ENCODE measurements around the gene PEF1.
A peak's percentile ranks its signal among the peaks of the same experiment; 100 is the strongest.
"Not testable (repeated sequence)": the region's sequence is repeated elsewhere in the genome, so short reads cannot be mapped to it uniquely, and the experiment has no call there.

The PEF1 gene

DNA sequence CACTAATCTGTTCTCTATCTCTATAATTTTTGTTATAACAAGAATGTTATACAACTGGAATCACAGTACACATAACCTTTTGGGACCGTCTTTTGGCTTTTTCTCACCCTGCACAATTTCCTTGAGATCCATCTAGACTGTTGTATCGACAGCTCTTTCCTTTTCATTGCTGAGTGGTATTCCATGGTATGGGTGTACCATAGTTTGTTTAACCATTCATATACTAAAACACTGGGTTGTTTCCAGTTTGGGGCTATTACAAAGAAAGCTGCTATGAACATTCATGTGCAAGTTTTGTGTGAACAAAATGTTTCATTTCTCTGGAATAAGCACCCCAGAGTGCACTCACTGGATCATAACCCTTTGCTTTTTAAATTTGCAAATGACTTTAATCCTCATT lies 42.6 kb downstream of the PEF1 start:
- DNase-seq = no peak

DNA sequence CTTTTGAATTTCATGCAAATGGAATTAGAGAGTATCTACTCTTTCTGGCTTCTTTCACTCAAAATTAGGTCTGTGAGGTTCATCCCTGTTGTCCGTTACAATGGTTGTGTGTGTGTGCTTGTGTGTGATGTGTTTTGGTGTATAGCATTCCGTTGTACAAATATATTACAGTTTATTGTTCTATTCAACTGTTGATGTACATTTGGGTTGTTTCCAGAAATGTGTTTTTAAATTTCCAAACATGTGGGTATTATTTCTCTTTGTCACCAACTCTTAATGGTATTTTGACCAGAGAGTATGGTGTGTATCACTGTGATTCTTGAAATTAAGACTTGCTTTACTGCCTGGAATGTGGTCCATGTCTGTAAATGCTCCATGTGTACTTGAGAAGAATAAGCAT lies 44.0 kb downstream of the PEF1 start:
- DNase-seq = no peak

DNA sequence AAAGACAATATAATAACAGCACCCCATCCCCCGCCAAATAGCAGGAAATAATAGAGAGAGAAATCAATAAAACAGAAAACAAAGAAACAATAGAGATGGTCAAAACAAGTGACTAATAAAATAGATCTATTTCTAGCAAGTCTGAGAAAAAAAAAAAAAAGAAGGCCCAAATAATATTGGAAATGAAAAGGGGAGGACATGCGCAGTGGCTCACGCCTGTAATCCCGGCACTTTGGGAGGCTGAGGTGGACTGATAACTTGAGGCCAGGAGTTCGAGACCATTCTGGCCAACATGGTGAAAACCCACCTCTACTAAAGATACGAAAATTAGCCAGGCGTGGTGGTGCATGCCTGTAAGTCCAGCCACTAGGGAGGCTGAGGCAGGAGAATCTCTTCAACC lies 45.7 kb downstream of the PEF1 start:
- no peak for DNase-seq

DNA sequence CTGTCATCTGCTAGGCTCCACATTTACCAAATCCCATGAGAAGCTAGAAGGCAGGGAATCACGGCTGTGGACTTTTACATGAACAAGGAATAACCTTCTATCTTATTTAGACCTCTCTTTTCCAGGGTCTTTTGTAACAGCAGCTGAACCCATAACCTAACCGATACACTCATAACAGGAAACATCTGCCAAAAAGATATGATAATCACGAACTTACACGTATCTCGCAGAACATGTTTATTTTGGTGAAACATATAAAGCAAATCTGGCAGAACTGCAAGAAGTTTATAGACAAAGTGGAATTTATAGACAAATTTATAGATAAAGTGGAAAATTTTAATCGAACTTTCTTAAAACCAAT lies 48.0 kb downstream of the PEF1 start:
- DNase-seq = peak in 1 of 2 donors; percentile 80

DNA sequence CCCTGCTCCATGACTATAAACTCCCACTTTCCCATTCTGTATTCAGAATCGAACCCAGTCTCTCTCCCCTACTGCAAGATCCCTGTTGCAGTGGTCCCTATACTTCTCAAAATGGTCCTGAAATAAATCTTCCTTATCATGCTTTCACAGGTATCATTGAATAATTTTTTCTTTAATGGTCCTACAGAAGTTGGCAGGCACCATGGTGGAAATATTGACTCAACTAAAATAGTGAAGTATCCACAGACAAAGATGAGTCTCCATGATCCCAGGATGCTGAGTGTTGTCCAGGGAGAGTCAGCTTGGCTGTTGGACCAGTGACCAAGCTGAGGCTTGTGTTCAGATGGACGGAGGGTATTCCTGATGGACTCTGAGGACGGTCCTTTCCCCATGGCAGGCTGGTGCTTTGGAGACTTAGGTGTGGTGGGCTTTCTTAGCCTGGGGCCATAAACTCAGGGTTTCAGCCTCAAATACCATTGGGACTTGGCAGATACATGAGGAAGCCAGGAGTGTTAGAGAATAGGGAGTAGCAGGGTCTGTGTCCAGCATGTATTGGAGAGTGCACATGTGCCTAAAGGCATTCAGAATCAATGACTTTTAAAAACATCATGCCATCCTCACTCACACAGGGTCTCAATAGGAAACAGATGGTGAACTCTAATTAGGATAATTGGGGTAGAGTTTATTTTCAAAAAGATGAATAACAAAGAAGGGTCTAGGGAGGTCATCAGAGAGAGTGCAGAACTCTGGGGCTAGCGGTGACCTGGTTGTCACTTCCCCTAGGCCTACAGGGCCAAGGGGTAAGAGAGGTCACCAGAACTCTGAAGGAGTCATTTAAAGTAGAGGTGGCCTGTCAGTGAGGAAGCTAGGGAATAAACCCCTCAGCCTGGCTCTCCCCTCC lies 48.6 kb downstream of the PEF1 start:
- no peak for DNase-seq

DNA sequence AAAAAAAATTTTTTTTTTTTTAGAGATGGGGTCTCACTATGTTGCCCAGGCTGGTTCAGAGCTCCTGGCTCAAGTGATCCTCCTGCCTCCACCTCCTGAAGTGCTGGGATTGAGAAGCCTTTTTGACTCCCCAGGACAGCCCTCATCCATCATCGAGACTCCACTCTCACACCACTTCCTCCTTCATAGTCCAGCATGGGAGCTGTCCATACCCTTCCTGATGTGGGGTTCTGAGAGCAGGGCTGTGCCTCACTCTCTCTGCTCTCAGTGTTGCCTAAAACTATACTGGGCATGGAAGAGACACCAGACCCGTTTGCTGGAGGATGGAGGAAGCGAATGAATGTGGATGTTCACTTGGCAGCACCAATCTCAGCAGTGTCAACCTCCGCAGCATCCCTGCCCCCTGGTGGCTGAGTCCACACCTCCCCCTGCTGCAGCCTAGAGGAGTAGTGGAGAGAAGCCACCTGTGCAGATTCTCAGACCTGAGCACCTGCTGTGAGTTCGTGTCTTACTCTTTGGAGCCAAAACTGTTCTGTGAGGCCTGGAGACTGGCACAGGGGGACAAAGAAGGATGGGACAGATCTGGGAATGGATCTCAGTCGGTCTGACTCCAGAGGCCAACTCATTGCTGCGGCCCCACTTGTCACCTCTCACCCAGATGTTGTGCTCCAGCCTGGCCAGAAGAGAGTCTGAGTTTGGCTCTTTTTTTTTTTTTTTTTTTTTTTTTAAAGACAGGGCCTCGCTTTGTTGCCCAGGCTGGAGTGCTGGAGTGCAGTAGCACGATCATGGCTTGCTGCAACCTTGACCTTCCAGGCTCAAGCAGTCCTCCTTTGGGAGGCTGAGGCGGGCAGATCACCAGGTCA lies 50.7 kb downstream of the PEF1 start:
- peak; percentile 33 to 46 for DNase-seq

DNA sequence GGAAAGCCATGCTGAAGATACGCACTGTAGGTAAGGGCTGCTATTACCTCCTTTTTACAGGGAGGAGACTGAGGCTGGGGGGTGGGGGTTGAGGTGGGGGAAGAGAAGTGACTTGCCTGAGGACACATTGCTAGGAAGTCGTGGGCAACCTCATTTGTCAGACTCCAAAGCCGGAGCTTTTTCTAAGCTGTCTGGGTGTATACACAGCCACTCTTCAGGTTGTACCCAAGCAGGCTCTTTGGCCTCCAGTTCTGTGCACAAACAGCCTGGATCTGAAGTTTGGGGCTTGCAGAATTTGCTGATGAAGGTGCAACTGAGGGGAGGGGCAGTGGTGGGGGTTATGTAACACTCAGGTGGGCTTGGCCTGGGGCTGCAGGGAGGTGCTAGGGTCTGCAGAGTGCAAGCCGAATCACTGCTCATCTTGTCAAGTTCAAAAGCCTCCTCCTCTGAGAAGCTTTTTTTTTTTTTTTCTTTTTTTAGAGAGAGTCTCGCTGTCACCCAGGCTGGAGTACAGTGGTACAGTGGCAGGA lies 51.5 kb downstream of the PEF1 start:
- no peak for DNase-seq

DNA sequence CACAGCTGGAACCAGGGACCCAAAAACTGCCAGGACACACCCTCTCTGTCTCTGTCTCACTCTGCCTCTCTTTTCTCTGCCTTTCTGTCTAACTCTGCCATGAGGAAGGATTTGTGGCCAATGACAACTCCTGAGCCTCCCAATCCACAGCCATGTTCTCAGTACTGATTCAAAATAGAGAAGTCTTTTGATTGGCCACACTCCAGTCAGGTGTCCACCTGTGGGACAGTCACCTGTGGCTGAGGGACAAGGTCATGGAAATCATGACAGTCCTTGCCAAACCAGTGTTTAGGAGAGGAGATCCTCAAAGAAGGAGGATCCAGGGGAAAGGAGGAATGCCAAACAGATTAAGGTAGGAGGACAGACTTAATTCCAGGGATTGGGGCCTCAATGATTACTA lies 52.5 kb downstream of the PEF1 start:
- DNase-seq = no peak

DNA sequence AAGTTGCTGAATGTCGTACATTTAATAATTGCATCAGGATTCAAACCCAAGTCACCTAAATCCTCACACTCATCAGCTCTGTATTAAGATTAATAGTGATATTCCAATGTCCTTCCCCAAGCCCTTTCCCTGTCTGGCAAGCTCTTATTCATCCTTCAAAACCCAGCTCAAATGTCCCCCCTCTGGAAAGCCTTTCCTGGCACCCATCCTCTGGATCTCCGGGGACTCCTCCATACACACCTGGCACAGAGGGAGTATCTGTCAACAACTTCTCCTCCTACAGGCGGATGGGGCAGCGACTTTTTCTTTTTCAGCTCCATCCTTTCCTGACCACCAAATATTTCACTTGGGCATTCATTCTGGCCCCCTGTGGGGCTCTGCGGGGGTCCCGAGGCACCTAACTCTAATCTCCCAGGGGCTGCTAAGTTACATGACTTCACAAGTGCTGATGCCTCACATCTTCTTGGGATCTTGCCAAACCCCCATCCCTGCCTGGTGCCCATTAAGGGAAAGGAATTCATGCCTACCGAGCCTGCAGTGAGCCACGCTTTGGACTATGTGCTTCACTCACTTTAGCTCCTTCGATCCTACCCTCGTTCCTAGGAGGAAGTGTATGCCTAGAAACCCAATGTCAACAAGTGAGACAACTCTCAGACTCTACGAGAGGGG lies 53.1 kb downstream of the PEF1 start:
- DNase-seq = no peak

DNA sequence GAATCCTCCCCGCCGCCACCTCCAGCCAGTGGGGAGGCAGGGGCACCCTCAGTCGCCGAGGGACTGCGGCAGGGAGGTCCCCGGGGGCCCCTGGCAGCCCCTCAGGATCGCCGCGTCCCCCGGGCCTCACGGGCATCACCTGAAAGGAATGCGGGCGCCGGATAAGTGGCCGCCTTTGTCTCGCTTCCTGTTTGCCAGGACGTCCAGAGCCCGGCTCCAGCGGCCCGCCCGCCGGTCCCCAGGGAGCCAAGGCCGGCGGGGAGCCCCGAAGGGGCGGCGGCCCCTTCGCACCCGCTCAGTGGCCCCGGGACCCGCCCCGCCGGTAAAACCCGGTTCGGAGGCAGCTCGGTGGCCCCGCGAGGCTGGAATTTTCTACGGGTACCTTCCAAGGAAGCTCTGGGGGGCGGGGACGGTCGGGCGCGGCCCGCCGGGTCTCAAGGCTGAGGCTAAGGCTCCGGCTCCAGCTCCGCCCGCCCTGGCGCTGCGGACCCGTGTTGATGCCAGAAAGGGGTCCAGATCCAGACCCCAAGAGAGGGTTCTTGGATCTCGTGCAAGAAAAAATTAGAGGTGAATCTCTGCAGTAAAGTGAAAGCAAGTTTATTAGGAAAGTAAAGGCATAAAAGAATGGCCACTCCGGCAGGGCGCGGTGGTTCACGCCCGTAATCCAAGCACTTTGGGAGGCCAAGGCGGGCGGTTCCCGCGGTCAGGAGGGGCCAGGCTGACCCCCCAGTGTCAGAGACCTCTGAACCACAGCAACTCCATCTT lies 55.7 kb downstream of the PEF1 start:
- DNase-seq = no peak

DNA sequence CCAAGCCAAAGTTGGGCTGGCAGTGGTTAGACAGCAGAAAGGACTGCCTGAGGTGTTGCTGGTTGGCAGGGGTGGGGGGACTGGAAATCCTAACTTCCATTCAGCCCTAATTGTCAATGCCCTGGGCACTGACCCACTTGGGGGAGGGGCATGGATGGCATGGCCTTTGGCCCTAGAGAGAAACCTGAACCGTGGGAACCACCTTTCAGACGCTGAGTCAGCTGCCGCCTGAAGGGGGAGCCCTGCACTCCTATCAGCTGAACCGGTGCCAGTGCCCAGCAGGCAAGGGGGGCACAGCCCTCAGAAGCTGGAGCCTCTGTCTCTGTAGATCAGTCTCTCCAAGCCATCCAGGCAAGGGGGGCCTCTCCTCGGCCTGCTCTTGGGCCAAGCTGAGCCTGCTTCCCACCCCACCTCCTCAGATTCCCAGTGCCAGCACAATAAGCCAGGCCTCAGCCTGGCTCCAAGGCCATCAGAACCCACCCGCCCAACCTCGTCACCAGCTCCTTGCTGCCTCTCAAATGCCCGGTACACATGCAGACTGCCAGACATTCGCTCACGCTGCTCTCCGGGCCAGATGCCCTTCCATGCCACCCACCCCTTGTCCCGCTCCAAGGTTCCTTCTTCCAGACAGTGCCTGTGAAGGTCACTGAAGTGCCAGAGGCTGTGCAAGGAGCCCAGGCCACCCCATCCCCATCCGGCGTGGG lies 56.8 kb downstream of the PEF1 start:
- DNase-seq = peak in 1 of 2 donors; percentile 19

DNA sequence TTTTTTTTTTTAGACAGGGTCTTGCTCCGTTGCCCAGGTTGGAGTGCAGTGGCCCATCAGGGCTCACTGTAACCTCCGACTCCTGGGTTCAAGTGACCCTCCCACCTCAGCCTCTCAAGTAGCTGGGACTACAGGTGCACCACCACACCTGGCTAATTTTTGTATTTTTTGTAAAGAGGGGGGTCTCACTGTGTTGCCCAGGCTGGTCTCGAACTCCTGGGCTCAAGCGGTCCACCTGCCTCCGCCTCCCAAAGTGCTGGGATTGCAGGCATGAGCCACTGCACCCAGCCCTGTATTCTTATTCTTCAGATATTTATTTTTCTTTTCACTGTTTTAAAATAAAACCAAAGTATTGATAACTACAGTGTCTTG lies 57.4 kb downstream of the PEF1 start:
- not testable (repeated sequence) for DNase-seq

DNA sequence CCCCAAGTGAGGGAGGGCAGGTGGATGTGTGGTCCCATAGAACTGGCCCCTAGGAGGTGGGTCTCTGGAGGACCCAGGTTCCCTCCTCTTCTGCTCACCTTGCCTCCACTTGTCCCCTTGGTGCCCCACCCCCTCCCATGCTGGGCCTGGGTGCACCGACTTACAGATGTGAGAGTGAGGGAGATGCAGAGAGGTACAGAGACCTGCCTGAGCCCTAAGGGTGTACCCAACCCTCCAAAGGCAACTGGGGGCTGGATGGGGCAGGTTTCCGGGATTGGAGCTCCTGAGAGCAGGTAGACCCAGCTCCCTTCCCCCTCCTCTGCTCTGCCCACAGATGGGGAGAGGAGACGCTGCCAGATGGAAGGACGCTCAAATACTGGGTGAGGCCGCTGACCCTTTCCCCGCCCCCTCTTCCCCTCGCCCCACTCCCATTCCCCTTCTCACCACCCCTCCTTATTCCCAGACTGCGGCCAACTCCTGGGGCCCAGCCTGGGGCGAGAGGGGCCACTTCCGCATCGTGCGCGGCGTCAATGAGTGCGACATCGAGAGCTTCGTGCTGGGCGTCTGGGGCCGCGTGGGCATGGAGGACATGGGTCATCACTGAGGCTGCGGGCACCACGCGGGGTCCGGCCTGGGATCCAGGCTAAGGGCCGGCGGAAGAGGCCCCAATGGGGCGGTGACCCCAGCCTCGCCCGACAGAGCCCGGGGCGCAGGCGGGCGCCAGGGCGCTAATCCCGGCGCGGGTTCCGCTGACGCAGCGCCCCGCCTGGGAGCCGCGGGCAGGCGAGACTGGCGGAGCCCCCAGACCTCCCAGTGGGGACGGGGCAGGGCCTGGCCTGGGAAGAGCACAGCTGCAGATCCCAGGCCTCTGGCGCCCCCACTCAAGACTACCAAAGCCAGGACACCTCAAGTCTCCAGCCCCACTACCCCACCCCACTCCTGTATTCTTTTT lies 58.0 kb downstream of the PEF1 start:
- no peak for DNase-seq

DNA sequence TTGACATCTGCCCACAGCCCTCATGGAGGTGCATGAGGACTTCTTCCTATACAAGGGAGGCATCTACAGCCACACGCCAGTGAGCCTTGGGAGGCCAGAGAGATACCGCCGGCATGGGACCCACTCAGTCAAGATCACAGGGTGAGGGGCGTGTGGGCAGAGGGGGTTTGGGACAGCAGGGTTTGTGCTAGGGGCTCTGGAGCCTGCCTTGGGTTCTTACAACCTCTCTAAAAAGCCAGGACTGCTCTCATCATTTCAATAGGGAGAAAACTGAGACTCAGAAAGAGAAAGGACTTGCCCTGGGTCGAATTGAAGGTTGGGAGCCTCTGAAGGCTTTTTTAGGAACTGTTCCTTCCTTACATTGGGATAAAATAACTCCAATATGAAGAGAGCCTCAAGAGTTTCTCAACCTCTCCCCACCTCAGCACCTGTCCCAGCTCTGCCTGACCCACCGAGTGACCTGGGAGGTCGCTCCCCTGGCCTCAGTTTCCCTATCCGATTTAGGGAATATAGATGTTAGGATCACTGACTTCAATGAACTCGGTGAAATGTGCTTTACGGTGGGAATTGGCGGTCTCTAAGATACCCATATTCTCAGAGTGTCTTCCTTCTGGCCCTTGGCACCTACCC lies 58.8 kb downstream of the PEF1 start:
- DNase-seq = no peak

DNA sequence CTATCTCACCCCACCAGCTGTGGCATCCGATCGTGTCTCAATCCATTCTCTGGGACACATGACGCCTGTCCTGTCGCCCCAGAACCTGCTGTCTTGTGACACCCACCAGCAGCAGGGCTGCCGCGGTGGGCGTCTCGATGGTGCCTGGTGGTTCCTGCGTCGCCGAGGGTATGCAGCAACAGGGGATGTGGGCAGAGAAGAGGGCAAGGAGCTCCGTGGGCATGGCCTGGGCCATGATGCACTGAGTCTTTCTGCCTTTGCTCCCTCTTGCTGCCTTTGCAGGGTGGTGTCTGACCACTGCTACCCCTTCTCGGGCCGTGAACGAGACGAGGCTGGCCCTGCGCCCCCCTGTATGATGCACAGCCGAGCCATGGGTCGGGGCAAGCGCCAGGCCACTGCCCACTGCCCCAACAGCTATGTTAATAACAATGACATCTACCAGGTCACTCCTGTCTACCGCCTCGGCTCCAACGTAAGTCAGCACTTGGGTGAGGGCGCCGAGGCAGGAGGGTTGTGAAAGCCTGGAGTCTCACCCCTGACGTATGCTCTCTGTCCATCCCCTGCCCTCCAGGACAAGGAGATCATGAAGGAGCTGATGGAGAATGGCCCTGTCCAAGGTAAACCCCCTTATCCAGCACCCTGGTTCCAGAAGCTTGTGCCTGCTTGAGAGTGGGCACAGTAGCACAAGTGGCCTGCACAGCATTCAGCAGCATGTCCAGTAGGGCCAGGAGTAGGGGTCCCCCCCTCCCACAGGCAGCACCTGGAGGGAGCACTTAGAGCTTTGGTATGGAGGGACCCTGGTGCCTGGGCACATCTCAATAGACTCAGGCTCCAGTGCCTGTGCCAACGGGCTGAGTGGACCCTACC lies 59.6 kb downstream of the PEF1 start:
- DNase-seq = no peak

DNA sequence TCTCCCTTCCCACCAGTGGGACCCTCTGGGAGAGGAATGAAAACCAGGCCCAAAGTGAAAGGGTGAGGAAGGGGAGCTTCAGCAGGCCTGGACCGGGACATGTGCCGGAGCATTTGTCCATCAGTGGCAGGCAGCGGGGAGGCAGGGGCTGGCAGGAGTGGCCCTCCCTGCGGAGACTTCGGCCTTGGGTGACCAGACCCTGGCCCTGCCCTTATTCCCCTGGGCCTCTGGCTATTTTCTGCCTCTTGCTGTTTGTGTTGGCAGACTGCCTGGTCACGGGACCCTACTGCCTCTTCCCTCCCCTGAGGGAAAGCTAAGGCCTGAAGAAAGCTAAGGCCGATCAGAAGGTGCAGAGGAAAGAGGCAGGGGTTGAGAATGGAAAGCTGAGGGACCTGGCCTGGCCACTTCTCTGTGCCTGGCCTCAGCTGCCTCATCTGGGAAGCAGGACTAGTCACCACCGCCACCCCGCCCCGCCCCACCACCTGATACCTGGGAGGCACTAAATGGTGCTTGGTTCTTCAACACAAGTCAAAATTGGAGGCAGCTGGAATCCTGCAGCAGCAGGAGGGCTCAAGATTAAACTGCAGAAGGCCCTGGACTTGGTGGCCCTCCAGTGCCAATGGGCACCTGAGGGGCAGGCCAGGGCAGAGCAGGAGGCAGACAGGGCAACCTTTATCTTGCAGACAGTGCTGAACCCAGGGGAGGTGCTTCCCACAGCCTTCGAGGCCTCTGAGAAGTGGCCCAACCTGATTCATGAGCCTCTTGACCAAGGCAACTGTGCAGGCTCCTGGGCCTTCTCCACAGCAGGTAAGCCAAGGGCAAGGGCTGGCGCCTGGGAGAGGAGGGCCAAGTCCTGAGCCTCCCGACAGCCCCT lies 60.4 kb downstream of the PEF1 start:
- no peak for DNase-seq

DNA sequence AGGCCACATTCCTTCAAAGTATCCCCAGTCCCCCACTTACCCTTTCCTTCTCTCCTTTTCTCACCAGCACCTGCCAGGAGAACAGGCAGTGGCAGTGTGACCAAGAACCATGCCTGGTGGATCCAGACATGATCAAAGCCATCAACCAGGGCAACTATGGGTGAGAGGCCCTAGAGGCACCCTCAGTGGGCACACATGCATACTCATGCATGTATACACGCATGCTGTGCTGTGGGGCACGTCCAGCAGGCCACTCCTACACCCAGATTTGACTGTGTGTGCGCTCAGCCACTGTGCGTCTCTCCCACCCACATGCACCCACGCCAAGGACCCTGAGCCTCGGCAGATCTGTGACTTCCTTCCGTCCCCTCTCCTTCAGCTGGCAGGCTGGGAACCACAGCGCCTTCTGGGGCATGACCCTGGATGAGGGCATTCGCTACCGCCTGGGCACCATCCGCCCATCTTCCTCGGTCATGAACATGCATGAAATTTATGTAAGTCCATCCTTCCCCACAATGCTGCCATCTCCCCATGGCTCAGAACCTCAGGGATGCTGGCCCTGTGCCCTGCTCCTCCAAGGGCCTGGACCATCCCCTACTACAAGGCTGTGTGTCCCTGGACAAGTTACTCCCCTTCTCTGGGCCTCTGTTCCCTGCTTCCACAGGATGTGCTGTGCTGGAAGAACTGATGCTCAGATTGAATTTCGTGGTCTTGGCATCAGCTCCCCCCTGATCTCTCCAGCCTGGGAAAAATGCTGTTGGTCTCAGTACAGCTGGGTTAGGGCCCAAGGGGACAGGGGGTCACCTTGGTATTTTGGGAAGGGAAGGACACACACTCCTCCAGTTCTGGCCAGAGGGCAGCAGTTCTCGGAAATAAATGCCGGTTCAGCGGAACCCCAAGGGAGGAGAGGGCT lies 61.3 kb downstream of the PEF1 start:
- DNase-seq = no peak
